Stimulated activated CD8-positive, alpha-beta memory T cell treated with anti-CD3 and anti-CD28 coated beads, Interleukin-4, amount 100 ng/mL, for 24 hours (primary cell): ENCODE results near the gene CAVIN2.

Source experiments
- DNase-seq: peaks from one replicate; pipeline ENCODE4 v3.0.0-alpha.2; 2020; ENCODE audit warnings: low read depth

Gene CAVIN2

DNA sequence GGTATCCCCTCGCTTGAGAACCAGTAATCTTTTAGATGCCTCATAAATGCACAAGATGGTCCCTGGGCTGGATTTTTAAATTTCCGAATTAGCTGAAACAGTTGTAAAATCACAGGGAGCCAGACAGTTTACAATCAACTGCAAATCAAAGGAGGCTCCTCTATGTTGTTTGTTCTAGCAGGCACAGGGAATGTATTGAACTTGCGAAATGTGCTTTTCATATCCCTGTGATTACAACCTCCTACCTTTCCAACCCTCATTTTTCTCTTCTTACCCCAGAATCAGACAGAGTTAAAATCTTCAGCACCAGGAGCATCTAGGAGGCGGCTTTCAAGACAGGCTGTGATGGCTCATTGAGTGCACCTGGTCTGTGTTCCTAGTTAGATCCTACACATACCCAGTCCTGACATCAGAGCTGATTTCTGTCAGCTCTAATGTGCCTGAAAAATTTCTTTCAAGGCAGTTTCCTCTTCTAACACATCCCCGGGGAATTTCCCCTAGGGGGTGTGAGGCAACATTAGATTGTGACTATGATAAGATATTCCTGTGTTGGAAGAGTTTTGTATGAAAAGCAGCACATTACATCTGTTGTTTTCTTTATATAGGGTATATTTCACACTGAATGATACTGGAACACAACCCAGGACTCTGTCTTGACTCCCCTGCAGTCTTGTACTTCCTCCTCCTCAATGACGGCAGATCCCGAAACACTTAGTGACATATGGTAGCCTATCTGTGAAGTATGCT, 17.9 kb upstream of the CAVIN2 start:
- no peak for DNase-seq

DNA sequence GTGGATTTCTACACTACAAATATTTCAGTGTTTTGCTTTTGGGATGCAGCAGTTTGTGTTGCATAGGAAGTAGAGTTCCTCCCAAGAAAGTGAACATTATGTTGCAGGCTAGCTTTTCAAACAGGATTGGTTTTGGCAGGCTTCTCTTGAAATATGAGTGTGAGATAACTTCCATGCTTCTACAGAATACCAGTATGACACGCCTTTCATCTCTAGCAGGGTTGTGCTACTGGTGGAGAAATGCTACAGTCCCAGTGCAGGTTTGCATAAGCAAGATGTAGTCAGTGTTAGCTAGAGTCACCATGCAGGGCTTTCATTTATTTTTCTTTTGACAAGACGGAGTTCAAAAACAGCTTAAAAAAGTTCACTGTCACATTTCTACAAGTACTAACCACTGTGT, 17.1 kb upstream of the CAVIN2 start:
- DNase-seq = no peak

DNA sequence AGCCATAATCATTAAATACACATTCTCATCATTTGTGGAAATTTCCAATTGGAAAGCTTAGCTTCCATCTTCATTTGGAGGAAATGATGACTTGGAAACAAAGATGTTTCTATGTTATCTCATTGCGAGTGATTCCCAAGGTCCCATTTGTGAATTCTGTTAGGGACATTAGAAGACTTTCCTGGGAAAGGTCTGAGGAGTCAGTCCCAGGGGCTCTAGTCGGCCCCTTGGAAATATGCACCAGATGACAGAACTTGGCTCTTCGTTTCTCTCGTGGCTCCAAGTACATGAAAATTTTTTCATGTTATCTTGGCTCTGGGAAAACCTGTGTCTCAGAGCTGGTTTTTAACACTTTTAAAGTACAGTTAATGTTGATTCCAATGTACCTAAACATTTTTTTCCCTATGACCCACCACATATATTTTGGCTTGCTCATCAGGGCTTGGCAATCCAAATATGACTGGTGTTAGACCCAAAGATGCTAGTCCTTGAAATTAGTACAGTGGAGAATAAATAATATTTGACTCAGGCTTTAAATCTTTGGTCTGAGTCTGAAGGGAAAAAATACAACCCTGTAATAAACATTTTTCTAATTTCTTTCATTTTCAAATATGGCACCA, 15.4 kb upstream of the CAVIN2 start:
- no peak for DNase-seq

DNA sequence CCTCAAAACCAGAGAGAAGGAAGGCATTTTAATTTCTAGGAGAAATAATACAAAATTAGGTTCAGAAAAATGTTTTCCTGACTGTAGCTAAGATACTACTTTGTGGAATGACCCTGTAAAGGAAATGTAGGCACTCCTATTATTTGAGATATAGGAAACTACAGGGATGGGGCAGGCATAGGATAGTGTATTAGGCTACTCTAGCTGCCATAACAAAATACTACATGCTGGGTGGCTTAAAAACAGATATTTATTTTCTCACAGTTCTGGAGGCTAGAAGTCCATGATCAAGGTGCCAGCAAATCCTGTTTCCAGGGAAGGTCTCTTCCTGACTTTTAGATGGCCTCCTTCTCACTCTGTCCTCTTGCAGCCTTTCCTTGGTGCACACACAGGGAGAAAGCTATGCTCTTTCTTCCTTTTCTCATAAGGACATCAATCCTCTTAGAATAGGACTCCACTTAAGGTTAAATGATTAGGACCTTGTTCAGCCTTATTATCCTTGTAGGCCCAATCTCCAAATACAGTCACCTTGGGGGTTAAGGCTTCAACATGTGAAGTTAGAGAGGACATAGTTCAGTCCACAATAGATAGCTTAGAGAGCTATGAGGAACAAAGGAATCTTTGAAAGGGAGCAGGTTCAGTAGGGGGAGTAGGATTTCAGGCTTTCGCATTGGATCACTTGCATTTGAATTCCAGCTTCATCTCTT, 14.0 kb upstream of the CAVIN2 start:
- no peak for DNase-seq

DNA sequence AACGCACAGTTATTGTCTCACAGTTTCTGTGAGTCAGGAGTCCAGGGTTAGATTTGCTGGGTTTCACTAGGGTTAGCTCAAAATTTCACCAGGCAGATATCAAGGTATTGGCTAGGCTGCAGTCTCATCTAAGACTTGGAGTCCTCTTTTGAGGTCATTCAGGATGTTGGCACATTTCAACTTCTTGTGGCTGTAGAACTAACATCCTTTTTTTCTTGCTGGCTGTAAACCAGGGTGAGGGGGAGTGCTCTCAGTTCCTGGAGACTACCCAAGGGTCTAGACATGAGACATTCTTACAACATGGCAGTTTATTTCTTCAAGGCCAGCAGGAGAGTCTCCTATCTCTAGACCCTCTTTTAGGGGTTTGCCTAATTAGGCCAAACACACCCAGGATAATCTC, 12.8 kb upstream of the CAVIN2 start:
- no peak for DNase-seq

DNA sequence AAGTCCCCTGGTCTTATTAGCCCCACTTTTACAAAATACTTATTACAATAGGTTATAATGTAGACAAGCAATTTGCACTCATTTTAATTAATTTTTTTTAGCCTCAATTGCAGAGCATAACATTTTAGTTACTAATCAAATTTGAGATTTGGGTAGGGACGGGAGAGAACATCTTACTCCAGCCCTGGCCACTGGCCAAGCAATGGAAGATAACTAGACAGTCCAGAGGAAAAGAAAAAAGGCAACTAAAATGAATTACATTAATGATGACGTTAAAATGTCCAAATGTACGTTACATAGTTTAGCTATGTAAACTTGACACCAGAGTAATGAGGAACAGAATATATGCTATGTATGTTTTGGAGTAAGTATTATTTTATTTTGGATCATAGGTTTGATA, 11.0 kb upstream of the CAVIN2 start:
- DNase-seq = no peak

DNA sequence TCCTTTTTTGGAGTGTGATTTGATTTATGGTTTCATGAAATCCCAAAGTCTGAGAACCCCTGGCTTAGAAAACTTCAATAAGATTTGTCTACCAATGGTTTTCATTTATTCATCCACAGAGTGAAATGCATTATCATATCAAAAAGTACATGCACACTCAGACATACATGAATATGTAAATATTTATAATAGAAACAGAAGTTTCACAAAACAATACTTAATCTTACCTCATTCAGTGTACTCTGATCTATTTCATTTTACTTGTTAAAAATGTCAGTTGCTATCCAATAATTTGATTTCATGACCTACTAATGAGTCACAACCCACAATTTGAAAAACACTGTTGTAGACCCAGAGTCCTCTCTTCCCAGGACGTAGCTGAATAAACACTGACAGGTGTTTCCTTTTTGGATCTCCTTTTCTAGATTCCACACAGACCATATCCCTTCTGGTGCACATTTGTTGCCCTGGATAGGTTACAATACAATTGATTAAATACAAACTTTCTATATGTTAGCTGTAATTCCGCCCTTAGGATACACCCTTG, 10.4 kb upstream of the CAVIN2 start:
- DNase-seq = no peak

DNA sequence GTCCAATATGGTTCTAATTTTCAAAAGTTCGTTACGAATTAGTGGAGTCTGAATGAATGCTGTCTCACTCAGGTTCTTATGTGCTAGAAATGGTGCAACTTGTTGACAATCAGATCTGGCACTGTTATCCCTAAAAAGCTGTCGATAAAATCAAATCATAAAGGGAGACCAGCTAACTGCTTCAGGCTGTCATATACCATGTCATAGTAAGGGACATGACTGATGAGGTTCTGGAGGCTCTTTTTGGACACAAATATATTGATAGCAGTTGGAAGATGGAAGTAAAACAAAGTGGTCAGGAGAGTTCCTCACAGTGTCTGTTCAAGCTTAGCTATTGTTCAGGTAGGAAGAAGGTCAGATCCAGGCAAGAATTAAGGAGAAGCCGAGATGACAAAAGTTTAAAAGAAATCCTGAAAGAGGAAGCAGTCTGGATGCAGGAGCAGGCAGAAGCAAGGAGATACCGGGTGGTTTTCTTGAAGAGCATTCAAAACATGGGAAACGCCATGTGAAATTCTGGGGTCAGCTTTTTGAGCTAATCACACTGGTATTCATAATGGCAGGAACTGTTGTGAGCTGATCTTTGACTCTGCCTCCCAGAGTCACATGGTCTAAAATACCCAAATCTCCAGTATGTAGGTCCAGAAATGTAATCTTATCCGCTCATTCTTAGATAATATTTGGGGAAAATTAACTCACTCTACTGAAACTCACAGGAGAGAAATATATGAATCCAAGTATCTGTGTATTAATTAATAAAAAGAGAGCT, 9.4 kb upstream of the CAVIN2 start:
- no peak for DNase-seq

DNA sequence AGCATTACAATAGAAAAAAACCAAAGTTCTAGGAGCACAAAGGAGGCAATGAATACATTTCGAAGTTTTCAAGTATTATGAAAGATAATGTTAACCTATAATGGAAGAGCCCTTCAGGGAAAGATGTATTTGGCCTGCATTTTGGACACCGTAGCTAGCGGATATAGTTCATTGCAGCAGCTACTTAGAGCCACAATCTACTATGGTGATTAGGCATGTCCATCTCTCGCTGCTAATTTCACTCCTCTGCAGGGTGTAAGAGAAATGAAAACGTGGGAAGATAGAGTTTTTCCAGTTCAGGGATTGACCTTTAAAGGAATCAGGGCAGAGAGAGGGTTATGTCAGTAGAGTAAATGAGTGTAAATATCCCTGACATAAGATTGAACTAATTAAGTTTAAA, 8.5 kb upstream of the CAVIN2 start:
- no peak for DNase-seq

DNA sequence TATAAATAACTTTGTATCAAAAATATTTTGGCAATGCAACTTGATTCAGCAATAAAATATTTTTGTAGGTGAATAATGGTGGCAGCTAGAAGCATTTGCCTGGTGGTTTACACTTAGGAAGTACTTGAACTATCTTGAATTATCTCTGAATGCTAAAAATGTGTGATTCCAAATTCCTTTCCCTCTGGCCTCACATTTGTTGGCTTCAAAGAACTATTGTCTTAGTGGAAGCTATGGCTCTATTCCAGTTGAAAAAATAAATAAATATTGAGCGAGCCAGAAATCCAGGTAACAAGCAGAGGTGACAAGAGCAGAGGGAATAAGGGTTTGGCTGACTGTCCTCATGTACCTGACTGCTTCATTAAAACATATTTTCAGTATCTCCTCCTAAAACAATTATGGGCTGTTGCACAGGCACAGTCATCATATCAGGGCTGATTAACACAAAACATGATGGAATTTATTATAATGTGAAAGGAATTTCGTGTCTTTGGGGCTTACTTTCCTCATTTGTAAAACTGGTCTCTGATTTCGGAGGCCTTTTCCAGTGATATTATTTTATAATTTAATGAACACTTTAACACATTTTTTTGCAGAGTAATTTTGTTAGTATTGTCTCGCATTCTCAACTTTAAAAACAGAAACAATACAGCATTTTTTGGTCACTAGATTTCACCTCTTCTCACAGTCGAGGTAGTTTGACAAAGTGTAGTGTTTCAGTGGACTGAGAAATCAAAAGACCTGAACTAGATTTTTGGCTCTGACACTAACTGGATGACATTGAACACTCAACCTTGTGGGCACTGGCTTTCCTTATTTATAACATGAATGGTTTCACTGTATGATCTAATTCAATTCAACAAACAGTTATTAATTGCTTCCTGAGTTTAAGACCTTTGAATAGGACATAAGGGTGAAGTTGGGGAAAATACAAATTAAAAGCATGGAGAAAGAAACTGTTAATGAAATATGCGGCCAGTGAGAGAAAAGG, 7.8 kb upstream of the CAVIN2 start:
- no peak for DNase-seq

DNA sequence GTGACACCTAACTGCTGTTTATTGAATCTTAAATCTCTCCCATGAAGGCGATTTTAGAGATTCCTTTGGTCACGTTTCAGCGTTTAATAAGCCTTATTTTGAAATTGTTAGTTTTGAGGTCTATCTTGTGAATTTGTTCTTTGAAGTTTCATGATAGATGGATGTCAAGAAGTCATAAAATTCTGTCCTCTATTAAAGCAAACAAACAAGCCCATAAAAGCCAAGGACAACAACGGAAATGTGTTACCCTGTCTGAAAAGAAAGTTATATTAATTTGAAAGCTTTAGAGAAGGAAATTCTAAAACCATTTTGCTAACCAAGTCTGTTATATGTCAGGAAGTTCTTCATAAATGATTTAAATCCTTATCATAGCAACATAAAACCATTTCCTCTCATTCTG, 7.0 kb upstream of the CAVIN2 start:
- DNase-seq = no peak

DNA sequence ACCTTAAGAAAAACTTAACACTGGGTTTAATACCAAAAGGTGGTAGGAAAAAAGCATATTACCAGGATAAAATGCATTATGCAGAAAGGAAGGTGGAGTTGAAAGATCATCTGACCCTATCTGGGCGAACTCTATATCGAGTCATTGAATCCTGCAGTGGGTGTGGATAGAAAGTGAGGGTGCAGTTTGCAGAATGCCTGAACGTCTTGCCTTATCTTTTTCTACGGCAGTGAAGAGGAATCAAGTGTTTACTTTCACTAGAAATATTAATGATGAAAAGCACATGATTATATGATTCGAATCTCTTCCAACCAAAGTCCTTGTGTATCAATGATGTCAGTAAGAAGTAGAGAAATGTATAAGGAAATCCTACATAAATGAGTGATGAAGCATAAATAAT, 4.3 kb upstream of the CAVIN2 start:
- no peak for DNase-seq

DNA sequence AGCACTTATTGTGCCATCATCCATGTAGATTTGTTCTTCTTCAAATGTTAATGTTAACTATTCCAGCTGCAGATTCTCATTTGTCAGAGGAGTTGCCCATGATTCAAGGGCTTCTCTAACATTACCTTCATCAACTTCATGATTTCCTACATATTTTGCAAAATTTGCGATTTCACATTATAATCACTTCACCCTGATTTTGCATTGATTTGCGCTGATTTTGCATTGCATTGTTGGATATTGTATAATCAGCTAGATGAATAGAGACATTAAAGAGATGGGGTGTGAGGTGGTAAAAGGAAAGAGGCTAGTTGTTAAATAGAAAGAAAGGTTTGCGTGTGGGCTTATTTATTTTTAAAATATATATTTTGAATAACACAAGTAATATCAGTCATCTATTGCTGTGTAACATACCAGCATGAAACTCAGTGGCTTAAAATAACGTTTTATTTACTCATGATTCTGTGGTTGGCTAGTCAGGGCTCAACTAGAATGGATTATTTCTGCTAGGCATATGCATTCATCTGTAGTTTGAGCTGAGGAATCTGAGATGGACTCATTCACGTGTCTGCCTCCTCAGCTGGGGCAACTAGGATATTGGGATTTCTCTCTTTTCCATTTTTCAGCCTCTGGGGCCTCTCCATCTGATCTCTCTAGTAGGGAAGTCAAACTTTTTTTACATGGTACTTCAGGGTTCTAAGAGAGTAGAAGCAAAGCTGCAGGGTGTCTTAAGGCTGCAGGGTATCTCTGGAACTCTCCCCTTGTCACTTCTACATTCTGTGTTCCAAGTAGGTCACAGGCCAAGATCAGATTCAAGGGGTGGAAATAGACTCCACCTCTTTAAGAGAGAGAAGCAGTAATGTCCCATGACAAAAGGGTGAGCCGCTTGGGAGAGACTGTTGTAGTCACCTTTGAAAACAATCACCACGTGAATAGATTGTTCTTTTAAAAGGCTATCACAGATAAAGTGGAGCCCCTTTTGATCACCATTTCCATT, 2.2 kb upstream of the CAVIN2 start:
- no peak for DNase-seq

DNA sequence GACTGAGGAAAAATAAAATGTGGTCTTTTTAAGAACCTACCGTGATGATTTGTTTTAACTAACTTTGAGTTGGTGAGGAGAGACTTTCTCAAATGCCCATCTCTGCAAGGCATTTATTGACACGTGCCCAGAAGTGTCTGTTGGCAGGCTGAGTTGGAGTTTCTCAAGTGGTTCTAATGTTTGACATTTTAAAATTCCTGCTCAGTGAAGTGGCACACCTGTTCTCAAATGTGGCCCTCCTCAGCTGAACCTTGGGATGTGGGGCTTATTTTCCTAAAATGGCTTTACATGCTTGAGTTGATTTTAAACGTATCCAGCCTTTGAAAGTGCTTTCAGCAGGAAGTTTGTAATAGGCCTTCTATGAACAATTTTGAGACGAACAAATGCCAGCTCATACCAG, 876 bp upstream of the CAVIN2 start:
- DNase-seq = no peak

DNA sequence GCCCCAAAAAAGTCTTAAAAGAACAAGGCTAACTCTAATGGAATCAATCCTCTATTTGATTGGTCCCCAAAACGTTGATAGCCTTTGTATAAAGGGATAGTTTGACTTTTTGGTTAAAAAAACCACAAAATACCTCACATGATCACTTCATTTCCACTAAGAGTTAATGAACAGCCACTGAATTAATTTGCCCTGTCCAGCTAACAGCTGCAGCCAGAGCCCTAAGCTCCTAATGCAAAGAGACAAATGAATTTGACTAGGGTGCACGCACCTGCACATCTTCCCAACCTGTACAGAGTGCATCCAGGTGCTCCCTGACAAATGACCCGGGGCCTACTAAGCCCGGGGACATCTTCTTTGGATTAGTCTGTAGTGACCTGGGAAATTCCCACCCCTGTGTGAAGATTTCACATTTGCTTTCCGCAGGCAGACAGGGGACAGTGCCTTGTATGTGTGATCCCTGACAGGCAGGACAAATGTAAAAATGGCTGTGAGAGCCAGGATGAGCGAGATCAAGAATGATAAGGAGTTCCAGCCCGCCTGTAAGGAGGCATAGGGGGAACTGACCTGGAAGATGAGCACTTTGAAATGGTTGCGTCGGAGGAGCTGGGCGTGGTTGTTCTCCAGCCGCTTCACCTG, 893 bp downstream of the CAVIN2 start:
- DNase-seq = no peak

DNA sequence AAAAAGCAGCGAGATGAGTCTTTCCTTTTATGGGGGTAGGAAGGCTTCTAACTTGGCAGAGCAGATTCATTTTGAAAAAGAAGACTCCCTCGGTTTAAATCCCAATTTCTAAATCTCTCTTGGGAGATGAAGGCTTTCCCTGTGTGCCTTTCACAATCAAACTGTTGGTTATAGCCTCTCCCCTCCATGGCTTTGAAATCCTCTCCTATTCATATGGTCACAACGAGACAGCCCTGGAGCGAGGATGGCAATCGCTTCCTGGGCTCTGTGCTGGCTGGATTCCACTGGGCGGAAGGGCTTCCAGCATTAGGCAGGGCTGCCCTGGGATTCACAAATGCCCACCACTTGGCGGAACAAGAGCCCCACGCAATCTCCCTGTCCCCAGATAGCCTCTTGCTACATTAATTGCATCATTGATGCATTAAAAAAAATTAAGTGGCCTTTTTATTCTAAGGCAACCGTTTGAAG, 1.6 kb downstream of the CAVIN2 start:
- DNase-seq = no peak

DNA sequence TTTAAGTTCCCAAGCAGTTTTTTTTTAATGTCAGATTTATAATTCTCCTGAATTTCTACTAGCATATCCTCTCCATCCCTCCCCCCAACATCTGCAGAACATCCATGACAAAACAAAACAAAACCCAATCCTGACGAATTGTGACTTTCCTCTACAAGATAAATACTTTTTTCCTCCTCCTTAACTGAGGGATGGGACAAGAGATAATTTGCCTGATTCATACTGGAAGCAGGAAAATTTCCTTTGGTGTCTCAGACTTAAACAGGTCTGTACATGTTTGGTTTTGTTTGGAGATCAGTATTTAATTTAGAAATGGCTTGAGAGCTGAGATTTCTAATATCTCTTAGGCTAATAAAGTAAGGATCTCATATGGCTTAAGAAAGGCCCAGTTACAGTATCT, 2.2 kb downstream of the CAVIN2 start:
- no peak for DNase-seq

DNA sequence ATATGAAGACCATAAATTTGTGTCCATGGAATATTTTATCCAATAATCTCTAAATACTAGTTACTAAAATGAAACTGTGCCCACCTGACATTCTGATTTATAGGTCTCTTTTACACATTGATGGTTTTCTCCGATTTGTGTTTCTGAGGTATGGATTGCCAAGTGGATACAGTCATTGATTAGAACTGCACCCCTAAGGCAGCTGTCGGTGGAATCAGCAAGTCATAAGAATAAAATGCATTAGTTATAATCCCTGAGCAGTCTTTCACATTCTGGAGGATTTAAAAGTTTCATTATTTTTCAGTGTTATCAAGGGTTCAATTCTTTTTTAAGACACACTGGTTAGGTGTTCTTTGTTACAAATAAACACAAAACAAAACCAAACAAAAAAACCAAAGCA, 6.0 kb downstream of the CAVIN2 start:
- DNase-seq = no peak
